AG09319 (cell line): ENCODE results near the gene BPTF.
"Not testable (repeated sequence)": the region's sequence is repeated elsewhere in the genome, so short reads cannot be mapped to it uniquely, and the experiment has no call there.

Experiments
- DNase-seq: peaks from one replicate; pipeline ENCODE4 v3.0.0-alpha.2; 2010; ENCODE audit warnings: low read depth; ENCODE audit errors: extremely low read depth
- TF ChIP-seq, protein P1 (sequence below): IDR thresholded peaks from 2 replicates; pipeline ENCODE4 v1.5.1; 2011; ENCODE audit warnings: low read depth, mild to moderate bottlenecking, inconsistent platforms, low read length, moderate library complexity

The BPTF gene

GRCh38 chr17:67854378-67854777 is 29.1 kb downstream of the BPTF start:
- TF ChIP-seq, protein P1, sequence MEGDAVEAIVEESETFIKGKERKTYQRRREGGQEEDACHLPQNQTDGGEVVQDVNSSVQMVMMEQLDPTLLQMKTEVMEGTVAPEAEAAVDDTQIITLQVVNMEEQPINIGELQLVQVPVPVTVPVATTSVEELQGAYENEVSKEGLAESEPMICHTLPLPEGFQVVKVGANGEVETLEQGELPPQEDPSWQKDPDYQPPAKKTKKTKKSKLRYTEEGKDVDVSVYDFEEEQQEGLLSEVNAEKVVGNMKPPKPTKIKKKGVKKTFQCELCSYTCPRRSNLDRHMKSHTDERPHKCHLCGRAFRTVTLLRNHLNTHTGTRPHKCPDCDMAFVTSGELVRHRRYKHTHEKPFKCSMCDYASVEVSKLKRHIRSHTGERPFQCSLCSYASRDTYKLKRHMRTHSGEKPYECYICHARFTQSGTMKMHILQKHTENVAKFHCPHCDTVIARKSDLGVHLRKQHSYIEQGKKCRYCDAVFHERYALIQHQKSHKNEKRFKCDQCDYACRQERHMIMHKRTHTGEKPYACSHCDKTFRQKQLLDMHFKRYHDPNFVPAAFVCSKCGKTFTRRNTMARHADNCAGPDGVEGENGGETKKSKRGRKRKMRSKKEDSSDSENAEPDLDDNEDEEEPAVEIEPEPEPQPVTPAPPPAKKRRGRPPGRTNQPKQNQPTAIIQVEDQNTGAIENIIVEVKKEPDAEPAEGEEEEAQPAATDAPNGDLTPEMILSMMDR = no peak
- DNase-seq = no peak

DNA sequence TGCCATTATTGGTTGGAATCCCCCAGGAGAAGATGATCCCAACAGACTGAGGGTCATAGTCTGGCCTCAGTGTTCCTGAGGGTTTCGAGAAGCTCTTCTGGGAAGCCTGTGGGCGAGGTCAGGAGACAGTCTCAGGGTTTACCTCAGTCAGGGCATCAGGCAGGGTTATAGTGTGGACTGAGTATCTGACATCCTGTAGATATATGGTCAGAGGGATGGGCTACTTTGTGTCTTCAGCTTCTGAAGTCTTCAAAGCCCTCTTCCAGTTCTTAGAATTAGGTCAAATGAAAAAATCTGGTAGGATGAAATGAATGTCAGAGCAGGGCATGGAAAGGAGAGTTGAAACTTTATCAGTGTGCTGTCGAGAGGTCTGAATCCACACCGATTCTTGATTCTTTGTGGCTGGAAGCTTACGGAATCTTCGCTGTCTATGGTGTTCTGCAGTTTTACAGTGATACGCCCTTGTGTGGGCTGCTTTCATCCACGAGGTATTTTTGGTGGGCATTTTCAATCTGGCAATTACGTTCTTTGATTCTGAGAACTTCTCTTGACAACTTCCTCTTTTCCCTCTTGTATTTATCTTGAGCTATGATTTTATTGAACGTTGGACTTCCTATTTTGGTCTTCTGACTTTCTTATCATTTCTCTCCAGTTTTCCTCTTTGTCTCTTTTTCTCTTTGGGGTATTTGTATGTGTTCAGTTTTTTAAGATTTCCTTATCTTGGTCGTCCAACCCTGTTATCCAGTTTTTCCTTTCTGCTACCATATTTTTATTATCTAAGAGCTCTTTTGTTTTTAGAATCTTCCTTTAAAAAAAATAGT is 30.4 kb downstream of the BPTF start:
- TF ChIP-seq, protein P1 = no peak
- no peak for DNase-seq

DNA sequence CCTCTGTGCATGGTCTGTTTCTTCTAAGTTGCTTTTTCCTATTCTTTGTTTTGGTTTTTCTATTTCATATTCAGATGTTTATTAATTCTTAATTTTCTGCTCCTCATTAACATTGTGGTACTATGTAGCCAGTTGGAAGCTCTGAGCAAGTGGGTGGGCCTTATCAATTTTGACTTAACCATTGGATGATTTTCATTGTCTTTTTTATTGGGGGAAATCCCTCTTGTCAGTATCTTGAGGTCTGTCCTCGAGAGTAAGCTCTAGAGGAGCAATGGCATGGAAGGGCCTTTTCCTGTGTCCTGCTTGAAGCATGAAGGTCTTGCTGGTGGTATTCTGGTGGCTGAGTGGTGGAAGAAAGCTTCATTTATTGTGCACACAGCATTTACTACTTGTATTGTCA is 31.1 kb downstream of the BPTF start:
- not testable (repeated sequence) for DNase-seq

GRCh38 chr17:67862614-67863217 is 37.4 kb downstream of the BPTF start:
- DNase-seq = no peak
- TF ChIP-seq, protein P1 = no peak

DNA sequence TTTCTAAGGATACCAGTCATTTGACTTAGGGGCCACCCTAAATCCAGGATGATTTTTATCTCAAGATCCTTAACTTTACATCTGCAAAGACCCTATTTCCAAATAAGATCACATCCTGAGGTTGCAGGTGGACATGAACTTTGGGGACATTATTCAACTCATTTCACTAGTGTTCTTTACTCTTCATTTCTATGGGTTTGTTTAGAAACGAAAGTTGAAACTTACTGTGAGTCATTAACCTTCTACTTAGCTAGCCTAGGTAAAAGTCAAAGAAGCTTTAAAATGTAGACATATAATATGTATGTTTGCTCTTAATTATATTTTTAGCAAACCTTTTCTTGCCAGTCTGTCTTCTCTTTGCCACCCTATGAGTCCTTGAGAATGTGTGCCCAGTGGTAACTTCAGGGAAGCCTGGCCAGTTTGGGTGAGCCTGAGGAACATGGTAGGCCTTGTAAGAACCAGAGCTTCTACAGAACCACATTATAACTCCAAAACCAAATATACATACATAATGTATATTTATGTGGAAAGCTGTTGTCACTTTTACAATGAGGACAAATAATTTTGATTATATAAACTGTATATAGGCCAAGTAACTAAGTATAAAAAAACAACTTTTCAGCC is 38.4 kb downstream of the BPTF start:
- DNase-seq = no peak
- TF ChIP-seq, protein P1 = no peak

DNA sequence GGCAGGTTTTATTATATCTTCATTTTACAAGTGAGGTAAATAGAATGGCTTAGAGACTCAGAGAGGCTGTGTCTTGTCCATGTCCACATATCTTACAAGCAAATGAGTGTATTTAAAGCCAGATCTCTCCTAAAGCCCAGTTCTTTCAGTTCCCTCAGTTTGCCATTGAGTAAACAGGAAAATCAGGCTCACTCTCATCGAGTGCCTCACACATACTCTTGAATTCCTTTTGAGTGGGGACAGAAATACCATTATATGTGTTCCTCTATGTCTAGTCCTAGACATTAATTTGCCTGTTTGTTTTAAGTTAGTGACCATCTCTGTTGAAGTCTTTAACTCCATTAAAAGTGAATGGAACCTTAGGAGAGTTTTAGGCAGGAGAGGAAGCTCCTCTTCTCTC is 40.1 kb downstream of the BPTF start:
- TF ChIP-seq, protein P1 = no peak
- DNase-seq = no peak

DNA sequence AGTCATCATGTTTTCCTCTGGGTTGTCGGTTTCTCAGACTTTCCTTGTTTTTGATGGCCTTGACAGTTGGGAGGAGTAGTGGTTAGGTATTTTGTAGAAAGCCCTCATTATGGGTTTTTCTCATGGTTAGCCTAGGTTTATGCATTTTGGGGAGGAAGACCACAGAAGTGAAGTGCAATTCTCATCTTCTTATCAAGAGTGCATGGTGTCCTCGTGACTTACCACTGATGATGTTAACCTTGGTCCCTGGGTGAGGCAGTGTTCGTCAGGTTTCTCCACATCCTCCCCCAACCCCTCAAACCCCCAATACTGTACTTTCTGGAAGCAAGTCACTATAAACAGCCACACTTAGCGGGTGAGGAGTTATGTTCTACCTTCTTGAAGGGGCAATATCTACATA is 42.3 kb downstream of the BPTF start:
- TF ChIP-seq, protein P1 = no peak

More for the DNA sequence above, 42.3 kb downstream of the BPTF start:
- DNase-seq = no peak
